ENCODE results near the gene USP40.

GRCh38 chr2:233433794-233434193 lies 132.8 kb downstream of the USP40 start:
- TF ChIP-seq CTCF (IDR thresholded peaks at IDR 0.05) (no peak), POLR2AphosphoS5 (IDR thresholded peaks at IDR 0.05) (no peak), POLR2A (IDR thresholded peaks at IDR 0.05) (no peak)
